CD4-positive, alpha-beta T cell treated with Interleukin-17A for 1 hour (primary cell): ENCODE results near the gene NEK1.
A peak's percentile ranks its signal among the peaks of the same experiment; 100 is the strongest.

Experiments used
- DNase-seq: peaks from one replicate; pipeline ENCODE4 v3.0.0-alpha.2; 2020

The NEK1 gene, protein sequence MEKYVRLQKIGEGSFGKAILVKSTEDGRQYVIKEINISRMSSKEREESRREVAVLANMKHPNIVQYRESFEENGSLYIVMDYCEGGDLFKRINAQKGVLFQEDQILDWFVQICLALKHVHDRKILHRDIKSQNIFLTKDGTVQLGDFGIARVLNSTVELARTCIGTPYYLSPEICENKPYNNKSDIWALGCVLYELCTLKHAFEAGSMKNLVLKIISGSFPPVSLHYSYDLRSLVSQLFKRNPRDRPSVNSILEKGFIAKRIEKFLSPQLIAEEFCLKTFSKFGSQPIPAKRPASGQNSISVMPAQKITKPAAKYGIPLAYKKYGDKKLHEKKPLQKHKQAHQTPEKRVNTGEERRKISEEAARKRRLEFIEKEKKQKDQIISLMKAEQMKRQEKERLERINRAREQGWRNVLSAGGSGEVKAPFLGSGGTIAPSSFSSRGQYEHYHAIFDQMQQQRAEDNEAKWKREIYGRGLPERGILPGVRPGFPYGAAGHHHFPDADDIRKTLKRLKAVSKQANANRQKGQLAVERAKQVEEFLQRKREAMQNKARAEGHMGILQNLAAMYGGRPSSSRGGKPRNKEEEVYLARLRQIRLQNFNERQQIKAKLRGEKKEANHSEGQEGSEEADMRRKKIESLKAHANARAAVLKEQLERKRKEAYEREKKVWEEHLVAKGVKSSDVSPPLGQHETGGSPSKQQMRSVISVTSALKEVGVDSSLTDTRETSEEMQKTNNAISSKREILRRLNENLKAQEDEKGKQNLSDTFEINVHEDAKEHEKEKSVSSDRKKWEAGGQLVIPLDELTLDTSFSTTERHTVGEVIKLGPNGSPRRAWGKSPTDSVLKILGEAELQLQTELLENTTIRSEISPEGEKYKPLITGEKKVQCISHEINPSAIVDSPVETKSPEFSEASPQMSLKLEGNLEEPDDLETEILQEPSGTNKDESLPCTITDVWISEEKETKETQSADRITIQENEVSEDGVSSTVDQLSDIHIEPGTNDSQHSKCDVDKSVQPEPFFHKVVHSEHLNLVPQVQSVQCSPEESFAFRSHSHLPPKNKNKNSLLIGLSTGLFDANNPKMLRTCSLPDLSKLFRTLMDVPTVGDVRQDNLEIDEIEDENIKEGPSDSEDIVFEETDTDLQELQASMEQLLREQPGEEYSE (N-terminal part only)

DNA sequence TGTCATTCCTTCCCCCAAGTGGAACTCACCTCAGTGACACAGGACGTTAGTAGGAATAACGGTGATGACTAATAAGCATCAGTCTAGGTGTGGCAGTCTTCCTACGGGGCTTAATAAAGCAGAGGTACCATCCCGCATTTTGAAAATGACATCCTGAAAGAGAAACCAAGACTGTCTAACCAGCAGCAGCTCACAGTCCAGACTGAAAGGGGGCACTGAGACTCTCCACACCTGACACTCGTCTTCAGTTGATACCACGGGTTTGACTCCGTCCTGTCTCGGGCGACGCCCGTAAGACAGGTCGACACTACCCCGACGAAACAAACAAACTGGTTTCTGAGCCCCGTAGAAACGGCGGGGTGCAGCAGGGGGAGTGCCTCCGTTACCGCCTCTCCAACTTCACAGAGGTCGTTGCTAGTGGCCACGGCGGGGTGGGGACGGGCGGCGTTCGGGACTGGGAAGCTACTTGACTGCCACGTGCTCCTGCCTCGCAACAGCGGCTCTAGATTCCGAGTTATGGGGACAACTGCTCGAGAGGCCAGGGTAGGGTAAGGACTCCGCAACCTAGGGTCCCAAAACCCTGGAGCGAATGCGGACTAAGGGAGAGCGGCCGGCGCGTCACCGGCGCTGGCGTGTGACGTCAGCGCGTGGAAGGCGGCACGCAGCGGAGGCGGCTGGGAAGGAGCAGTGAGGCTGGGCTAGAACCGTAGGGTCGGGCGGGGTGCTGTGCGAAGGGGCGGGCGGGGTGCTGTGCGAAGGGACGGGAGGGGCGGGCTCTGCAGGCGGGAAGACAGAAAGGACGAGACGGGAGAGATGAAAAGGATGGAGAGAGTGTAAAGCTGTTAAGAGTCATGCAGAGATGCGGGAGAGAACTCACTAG is at the start of gene NEK1:
TSS of gene NEK1 (minus strand) at position 593 of the 880 bp plus-strand sequence. CDS start 9,953 bp downstream, outside the sequence.
- peak; percentile 89 for DNase-seq

DNA sequence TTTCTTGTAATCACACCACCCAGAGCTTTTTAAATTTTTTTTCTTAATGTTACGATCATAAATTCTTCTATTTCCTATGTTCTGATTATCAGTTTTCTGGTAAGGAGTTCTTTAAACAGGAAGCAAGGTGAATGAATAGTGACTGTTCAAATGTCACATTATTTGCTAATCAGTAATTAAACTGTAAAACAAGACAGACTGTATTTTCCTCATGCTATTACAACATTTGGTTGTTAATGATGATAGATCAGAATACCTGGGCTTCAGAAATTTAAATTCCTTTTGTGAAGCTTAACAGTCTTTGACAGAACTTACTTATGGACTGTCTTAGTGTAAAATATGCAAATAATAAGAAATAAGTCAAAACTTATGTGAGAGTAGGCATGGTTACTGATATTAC is 49.4 kb upstream of the NEK1 start:
- DNase-seq: no peak

DNA sequence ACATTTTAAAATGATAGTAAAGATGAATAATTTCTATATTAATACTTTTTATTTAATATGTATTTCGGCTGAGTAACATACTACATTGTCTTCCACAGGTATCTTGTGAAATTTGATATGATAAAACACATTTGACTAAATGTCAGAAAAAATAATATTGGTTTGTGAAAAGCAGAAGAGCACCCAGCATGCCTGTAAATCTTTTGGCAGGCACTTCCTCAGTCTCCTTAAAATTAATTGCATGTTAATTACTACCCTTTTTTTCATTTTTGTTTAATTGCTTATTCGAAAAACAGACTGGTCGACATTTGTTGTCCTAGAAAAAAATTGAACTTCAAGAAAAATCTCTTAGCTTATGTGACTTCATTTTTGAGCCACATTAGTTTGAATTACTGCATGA is 48.5 kb upstream of the NEK1 start:
- DNase-seq: no peak

DNA sequence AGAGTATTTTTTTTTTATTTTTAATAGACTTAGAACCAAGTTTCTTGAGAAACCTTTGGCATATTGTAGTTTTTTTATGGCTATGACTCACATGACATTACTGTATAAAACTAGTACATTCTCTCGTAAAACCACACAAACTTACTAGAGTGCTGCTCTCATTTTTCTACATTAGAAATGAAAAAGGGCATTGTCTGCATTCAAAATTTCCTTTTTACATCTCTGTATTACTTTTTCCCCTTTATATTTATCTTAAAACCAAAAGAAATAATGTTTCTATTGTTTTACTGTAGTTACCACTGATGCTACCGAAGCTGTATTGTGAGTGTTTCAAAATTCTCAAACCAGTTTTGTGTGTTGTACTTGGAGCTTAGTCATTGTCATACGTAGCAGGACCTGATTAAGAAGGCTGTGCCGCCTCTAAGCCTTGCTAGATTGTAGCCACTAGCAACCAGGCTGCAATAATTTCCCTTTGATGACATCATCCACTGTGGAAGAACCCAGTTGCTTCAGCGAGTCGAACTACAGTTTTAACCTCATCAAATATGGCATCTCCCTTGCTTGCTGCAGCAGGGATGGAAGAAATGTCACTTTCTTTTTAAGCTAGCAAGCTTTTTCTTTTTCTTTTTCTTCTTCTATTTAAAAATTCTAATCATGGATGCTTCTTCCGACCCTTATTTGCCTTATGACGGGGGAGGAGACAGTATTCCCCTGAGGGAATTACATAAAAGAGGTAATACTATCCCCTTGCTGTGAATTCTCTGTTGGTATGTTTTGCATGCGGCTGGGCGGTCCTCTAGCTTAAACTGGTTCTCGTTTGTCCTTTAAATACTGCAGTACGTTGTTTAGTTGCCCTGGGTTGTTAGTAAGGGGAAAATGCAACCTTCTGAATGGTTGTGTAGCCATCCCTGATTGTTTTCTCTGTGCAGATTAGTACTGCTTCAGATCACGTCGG is 47.6 kb upstream of the NEK1 start:
- peak; percentile 86 for DNase-seq

DNA sequence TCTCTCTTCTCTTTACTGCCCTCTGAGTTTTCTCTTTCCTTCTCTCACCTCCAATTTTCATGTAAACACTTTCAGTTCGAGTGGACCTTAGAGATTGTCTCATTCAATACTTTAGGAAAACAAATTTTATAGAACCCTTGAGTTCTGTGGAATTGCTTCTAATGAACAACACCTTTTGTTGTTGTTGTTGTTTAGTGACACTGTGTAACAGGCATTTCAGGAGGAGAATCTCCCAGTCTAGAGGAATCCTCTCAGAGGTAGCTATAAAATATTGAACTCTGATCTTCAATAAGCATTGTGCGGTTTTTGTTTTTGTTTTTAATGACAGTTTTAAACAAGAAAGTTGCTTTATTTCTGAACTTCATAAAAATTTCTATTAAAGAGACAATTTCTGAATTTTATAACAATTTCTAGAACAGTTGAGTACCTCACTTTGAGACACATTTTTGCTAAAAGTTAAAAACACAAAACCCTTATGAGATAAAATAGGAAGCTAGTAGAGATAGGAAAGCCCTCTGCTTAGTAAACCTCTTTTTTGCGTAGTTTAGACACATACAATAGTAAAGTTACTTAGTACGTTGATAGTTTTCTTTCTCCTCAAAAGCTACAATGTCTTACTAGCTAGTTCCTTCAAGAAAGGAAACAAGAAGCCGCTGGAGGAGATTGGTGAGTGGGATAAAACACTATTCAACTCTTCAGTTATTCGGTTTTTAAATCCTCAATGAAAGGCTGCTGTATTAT is 46.8 kb upstream of the NEK1 start:
- DNase-seq: no peak

DNA sequence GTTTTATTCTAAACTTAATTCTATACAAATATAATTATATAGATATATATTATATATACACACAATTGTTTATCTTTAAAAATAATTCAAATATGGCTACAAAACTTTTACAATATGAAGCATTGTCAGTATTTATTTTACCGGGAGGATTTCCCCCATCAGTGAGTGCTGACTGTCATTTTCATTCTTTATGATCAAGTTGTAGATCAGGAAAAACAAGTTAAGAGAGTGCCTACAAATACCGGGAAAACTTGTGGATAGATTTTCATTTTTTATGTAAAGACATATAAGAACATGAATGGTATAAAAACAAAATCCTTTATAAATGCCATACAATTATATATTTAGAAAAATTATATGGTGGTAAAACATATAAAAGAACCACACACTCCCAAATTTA is 45.8 kb upstream of the NEK1 start:
- no peak for DNase-seq

DNA sequence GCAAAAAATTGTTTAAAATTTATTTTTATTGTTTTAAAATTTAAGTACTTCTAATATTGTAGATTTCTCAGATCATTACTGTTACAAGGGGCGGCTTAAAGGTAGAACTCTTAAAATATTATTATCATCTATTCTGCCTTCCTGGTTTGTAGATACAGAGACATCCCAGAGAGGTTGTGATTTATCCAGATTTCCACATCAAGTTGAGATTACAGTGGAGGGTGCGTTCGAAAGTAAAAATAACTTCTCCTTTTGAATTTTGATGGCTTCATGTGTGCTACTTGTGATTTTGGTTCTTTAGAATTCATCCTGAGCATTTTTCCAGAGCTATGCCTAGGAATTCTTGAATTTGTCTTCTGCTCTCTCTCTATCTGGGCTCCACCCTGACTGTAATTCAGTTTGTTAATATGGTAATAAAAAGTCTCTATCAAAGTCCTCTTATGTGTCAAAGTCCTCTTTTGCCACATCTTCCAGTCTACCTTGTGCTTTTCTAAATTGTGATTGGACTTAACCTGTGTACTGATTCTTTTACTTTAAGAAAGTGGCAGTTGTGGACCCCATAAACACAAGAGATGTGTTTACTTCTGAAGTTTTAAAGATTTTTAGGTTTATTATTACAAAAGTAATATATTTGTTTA is 45.2 kb upstream of the NEK1 start:
- DNase-seq: no peak

DNA sequence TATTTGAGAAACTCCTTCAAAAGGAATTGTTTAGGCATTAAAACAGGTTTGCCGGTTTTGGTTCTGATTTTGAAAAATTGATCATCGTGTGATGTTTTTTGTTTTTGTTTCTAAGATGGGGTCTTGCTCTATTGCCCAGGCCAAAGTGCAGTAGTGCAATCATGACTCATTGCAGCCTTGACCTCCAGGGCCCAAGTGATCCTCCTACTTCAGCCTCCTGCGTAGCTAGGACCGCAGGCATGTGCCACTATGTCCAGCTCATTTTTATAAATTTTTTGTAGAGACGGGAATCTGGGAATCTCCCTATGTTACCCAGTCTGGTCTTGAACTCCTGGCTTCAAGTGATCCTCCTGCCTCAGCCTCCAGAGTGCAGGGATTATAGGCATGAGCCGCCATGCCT is 43.0 kb upstream of the NEK1 start:
- DNase-seq: no peak

DNA sequence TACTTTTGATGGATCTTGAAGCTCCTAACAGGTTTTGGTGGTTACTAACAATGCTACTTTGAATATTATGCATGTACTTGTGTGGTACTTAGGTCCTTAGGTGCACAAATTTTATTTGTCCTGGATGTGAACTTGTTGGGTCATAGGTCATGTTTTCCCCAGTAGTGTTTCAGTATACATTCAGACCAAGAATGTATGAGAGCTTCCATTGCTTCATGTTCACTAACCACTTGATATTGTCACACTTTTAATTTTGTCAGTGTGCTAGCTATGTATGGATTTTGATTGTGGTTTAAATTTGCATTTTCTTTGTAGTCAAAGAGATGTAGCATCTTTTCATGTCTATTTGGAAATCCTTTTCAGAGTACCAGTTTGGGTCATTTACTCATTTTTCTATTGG is 40.2 kb upstream of the NEK1 start:
- no peak for DNase-seq

DNA sequence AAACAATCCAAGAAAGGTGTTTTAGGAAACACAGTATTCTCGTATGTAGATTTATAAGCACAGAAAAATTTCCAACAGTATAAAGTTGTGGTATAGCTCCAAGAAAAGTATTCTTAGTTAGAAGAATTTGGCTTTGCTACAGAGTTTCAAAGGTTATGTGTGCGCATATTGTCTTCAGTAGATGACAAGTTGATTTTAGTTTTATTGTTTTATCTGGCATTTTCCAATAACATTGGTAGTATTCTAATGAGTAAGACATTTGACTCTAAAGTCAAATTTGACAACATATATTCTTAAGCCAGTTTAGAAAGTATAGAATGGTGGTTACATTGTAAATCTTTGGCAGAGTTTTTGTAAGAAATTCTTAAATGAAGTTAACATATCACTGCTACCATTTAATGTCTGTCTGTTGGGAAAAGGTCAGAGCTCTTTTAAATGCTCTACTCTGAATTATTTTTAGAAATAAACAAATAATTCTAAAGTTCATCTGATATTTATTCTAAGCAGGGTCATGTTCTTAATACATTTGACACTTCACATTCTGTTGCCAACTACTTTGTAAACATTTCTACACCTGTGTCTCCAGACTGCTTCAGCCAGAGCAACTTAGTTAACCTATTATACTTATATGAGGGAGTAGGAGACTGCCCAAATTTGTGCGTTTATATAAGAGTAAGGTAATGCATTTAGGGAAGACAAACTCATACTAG is 38.0 kb upstream of the NEK1 start:
- DNase-seq: no peak

DNA sequence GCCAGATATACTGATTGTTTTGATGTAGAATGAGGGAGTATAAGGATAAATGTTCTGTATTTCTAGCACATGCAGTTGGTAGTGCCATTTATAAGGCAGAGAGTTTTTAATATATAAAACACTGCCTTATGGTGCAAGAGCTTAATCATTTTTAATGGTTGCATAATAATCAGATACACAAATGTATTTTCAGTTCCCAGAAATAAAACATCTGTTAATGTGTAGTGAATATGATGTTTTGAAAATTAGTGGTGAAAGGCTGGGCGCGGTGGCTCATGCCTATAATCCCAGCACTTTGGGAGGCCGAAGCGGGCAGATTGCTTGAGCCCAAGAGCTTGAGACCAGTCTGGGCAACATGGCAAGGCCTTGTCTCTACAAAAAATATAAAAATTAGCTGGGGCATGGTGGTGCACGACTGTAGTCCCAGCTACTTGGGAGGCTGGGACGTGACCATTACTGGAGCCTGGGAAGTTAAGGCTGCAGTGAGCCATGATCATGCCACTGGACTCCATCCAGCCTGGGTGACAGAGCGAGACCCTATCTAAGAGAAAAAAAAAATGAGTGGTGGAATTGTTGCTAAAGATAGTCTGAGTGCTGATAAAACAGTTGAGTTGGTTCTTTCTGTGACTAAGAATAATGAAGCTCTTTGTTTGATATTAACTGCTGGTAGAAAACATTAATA is 37.3 kb upstream of the NEK1 start:
- no peak for DNase-seq

DNA sequence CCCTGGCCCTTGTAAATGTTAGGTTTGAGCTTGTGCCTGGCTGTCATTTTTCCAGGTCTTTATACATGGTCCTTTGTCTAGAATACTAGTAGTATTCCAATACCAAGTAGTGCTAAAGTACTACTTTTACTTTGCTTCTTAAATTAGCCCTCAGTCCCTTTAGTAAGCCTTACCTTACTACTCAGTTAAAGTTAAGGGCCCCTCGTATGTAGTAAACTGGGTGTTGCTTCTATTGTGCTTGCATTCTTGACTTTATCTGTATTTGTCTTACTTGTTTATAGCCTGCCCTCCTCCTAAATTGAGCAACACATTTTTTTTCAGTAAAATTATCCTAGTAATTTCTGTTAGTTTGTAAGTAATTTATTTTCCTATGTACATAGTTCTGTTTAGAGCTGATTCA is 33.2 kb upstream of the NEK1 start:
- no peak for DNase-seq

DNA sequence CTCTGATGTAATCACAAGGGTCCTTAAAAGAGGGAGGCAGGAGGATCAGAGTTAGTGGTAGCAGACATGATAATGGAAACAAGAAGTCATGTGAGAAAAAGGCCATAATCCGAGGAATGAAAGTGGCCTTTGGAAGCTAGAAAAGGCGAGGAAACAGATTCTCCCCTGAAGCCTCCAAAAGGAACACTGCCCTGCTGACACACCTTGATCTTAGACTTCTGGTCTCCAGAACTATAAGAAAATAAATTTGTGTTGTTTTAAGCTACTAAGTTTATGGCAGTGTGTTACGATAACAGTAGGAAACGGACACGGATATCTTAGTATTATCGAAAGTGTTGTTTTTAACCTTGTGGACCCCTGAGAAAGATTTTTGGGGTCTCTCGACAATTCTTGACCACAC is 32.4 kb upstream of the NEK1 start:
- no peak for DNase-seq

DNA sequence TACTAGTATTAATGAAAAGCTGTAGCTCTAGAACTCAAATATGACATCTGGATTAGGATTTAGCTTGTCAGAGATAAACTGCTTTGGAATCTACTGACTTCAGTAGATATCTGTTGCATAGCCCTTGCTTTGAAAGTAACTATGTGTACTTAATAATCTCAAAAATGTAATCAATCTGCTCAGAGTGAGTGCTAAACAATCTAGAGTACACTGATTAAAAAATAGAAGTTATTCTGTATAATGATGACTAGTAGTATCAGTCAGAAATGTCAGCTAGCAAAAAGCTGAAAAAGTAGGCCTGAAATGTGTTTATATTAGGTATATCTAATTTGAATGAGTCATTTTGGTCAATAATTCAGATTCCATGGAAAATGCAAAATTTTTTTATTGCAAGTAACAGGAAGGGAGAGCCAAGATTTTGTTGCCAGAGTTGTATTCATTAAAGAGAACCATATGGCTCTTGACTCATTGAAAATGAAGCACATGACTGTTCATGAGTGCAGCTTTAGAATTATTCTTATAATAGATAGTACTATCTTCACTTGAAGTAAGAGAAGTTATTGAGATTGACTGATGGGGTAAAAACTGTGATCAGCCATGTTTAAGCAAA is 28.0 kb upstream of the NEK1 start:
- no peak for DNase-seq

DNA sequence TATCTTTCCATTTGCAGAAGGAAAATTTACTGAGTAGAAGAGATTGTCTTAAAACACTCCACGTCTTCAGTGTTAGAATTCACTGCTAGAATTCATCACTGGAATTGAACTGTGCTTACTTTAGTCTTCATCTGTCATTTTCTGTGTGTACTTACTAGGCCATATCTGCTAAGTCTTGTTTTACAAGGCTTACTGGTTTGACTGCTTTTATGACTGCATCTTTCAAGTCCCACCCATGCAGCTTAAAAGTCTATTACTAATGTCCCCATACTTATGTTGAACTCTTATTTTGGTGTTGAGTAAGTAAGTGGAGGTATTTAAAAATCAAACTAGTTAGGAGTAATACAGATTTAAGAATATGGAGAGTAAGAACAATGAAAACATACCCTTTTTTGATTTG is 22.6 kb upstream of the NEK1 start:
- no peak for DNase-seq

DNA sequence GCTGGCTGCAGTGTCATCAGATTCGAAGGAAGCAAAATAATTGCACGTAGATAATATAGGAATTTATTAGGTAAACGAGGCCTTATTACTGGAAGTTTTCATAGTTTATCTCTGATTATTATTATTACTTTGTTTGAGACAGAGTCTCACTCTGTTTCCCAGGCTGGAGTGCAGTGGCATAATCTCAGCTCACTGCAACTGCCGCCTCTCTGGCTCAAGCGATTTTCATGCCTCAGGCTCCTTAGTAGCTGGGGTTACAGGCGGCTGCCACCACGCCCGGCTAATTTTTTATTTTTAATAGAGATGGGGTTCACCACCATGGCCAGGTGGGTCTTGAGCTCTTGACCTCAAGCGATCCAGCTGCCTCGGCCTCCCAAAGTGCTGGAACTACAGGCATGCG is 20.5 kb upstream of the NEK1 start:
- DNase-seq: no peak

DNA sequence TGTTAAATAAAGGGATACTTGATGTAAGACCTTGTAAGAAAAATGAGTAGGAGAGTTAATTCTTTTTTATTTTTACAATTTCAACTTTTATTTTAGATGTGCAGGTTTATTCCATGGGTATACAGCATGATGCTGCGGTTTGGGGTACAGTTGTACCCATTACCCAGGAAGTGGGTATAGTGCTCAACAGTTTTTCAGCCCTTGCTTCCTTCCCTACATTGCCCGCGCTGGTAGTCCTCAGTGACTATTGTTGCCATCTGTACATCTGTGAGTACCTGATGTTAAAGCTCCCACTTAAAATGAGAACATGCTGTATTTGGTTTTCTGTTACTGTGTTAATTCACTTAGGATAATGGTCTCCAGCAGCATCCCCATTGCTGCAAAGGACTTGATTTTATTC is 17.7 kb upstream of the NEK1 start:
- DNase-seq: no peak

DNA sequence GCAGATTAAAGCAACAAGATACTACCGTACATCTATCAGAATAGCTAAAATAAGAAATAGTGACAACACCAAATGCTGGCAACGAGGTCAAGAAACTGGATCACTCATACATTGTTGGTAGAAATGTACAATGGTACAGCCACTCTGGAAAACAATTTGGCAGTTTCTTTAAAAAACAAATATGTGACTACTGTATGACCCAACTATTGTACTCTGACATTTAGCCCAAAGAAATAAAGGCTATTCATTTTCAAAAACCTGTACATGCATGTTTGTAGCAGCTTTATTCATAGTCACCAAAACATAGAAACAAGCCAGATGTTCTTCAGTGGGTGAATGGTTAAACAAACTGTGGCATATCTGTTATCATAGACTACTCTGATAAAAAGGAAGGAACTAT is 16.2 kb upstream of the NEK1 start:
- no peak for DNase-seq
